Ovary (tissue), 3 donors: ENCODE measurements around the gene TTC38.

Experiments
- CTCF ChIP-seq, 3 donors: fragments of 450-650 bp in 2 of 3; fragments of 200-600 bp in 1 of 3; IDR thresholded peaks; one replicate each; pipeline versions ENCODE4 v1.5.1 to v1.8.0; 2016 to 2022; ENCODE audit warnings: antibody characterized with exemption in 3 of 3, mild to moderate bottlenecking in 1 of 3
- POLR2A ChIP-seq: fragments of 450-650 bp; IDR thresholded peaks from one replicate; pipeline ENCODE4 v1.6.1; 2017; ENCODE audit warnings: antibody characterized with exemption, mild to moderate bottlenecking, moderate library complexity
- donor health status: DM: no; HTN: no; CAD: no.

- TF ChIP-seq POLR2A (no peak), CTCF (IDR thresholded peaks at IDR 0.05) (no peak)
Measured at GRCh38 chr22:46281866-46282678, 14.3 kb downstream of the TTC38 start.
